GM11168 (cell line): ENCODE measurements around the gene PALS2.

ENCODE experiments used
- in situ Hi-C: fragments of 300-500 bp; cut with MboI; formaldehyde crosslinking; loops from one replicate; pipeline ENCODE4 v1.12.0; 2022; ENCODE audit warnings: low sequenced_read_pairs; ENCODE audit not compliant: unreplicated experiment

Gene PALS2

DNA sequence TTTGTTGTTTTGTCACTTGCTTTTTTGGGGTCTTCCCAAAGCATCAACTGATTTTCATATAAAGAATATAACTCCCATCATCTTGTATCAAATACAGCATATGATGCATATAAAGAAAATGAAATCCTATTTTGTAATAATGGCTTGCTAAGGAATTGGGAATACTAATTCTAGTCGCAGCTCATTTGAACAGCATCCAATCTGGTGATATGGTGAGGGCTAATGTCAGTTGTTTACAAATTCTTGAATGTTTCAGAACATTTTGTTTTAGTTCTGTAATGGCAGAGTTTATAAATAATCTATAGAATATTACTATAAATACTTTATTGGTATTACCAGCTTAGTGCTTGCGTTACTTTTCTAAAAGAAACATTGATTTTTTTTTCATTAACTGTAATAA, 8.9 kb downstream of the PALS2 start:
- in situ Hi-C loops, result no loop called here

- in situ Hi-C loops, result no loop called here
Measured at GRCh38 chr7:24587853-24588252, 14.6 kb downstream of the PALS2 start.

GRCh38 chr7:24591152-24591551, 17.9 kb downstream of the PALS2 start:
- in situ Hi-C loops, result no loop called here

DNA sequence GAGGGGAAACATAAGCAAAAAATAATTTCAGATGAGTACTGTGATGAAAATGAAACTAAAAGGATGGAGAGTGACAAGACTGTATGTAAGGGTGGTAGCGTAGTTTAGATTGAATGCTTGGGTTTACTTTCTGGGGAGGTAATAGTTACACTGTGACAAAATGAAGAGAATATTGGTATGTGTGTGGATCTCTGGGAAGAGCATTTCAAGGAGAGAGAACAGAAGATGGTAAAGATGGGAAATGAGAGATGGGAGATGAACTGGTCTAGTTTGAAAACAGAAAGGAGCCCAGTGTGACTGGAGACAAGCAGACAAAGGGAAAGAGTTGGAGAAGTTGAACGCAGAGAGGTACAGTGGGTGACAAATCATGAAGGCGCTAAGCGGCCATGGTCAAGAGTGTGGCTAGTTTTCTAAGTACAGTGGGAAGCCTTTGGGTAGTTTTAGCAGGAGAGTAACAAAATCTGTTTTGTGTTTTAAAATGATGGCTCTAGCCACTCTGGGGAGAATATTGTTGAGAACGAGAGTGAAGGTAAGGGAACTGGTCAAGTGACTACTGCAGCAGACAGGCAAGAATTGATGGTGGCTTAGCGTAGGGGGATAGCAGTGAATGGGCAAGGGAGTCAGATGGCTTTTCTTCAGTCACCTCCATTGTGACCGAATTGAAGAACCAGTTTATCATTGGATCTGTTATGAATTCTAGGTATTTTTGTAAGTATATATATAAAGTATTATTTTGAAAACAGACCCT, 22.6 kb downstream of the PALS2 start:
- in situ Hi-C loops, result loop anchor here (5.0 kb wide), 1 partner anchor 56 kb away; no protein-coding TSS in a partner anchor

GRCh38 chr7:24597014-24597413, 23.8 kb downstream of the PALS2 start:
- in situ Hi-C loops, result loop anchor here (5.0 kb wide), 1 partner anchor 55 kb away; no protein-coding TSS in a partner anchor

- in situ Hi-C loops, result no loop called here
Measured at GRCh38 chr7:24601600-24601999, 28.3 kb downstream of the PALS2 start.

- in situ Hi-C loops, result no loop called here
Measured at GRCh38 chr7:24602860-24603456, 29.7 kb downstream of the PALS2 start.

- in situ Hi-C loops, result no loop called here
Measured at GRCh38 chr7:24604630-24605029, 31.4 kb downstream of the PALS2 start.

DNA sequence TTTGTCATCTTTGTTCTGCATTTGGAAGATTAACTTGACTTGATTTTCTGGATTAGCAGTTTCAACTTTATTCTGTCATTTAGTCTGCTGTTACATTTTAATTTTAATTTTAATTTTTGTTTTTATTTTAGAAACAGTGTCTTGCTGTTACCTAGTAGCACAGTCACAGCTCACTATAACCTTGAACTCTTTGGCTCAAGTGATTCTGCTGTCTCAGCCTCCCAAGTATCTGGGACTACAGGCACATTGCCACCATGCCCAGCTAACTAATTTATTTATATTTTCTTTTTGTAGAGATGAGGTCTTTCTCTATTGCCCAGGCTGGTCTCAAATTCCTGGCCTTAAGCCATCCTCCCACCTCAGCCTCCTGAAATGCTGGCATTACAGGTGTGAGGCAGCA, 35.3 kb downstream of the PALS2 start:
- in situ Hi-C loops, result no loop called here

GRCh38 chr7:24609059-24609458, 35.8 kb downstream of the PALS2 start:
- in situ Hi-C loops, result no loop called here

- in situ Hi-C loops, result no loop called here
Measured at GRCh38 chr7:24609570-24609969, 36.3 kb downstream of the PALS2 start.

- in situ Hi-C loops, result no loop called here
Measured at GRCh38 chr7:24611130-24611529, 37.9 kb downstream of the PALS2 start.

DNA sequence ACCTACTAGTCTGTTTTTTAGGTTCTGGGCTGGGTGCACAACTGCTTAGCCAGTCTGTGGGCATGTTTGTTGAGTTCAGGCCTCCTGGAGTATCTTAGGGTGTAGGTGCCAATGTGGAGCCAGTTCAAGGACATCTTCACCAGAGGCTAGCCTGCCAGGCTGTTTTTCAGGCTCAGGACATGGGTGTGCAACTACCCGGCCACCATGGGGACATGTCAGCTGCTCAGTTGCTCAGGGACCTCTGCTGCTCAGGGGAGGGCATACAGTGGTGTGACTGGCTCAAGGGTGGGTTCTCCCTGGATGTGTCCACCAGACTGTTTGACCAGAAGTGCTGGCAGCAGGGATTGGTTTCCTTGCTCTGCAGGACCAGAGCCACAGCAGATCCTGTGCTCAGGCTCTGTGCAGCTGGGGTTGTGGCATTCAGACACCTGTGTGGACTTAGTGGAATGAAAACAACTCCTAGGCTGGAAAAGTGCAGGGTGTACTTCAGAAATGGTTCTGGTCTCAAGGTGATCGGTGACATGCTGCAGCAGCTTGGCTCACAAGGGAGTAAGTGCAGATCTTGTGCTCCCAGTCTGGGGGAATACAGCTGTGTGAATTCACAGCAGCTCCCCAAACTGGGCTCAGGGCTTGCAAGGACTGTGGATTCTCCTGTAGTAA, 44.8 kb downstream of the PALS2 start:
- in situ Hi-C loops, result no loop called here

- in situ Hi-C loops, result no loop called here
Measured at GRCh38 chr7:24619978-24620377, 46.7 kb downstream of the PALS2 start.

GRCh38 chr7:24622646-24623182, 49.5 kb downstream of the PALS2 start:
- in situ Hi-C loops, result no loop called here
